ENCODE results near the gene MVB12B. TPM values are rescaled to one million over a fixed set of nuclear protein-coding genes. Genes with fewer than 3 reads are reported as not detected.

MVB12B gene, protein sequence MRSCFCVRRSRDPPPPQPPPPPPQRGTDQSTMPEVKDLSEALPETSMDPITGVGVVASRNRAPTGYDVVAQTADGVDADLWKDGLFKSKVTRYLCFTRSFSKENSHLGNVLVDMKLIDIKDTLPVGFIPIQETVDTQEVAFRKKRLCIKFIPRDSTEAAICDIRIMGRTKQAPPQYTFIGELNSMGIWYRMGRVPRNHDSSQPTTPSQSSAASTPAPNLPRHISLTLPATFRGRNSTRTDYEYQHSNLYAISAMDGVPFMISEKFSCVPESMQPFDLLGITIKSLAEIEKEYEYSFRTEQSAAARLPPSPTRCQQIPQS
- total RNA-seq (2022; extraction: Qiagen RNA extraction) = 6.4 to 7.7 TPM (median 7.3 TPM) in 5 replicates

DNA sequence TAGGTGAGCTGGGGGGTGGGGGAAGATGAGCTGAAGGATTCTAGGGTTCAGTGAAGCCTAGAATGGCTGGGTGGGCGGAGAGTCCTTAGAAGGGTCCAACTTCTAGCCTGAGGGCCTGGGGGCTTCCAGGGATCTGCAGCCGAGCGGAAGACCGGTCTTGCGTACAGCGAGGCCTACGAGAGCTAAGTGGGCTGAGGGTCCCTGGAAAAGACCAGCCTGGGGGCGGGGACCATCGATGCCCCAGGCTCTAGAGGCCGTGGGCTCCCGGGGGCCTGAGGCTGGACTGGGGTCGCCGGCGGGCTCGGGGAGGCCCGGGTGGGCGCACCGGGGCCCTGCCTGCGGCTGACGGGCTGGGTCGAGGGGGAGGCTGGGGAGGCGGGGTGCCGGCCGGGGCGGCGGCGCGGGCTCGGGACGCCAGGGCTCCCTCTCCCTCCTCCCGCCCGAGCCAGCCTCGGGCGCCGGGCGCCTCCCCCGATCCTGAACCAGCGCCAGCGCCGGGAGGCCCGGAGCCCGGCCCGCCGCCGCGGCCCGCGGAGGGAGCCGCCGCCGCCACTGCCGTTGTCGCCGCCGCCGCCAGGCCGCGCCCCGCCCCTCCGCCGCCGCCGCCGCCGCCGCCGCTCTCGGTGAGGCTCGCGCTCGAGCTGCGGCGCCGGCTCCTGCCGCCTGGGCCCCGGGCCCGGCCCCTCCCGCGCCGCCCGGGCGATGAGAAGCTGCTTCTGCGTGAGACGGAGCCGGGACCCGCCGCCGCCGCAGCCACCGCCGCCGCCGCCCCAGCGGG lies at the start of gene MVB12B:
Gene MVB12B, plus strand, starts transcription at position 602 of the 778 bp plus-strand sequence. Its CDS starts 101 bp downstream, at position 703.

All from A549 treated with Mapracorat at 1 μM for 4 hours (cell line).